Testis (tissue), 3 donors: Measurements from ENCODE around the gene NT5C1A. TPM values are rescaled to one million over a fixed set of nuclear protein-coding genes. Genes with fewer than 3 reads are reported as not detected.

Experiments used
- DNase-seq: peaks from one replicate; pipeline ENCODE4 v3.0.0-alpha.2; 2019
- H3K27ac ChIP-seq, 2 donors: fragments of 200-600 bp; sonication (generic); one replicate each; pipeline ENCODE4 v1.5.1; 2019
- H3K27me3 ChIP-seq: fragments of 200-600 bp; sonication (generic); one replicate; pipeline ENCODE4 v1.5.1; 2019
- H3K36me3 ChIP-seq: fragments of 200-600 bp; sonication (generic); one replicate; pipeline ENCODE4 v1.5.1; 2017; ENCODE audit warnings: low read depth; ENCODE audit errors: missing control alignments
- H3K4me1 ChIP-seq: fragments of 200-600 bp; sonication (generic); one replicate; pipeline ENCODE4 v1.5.1; 2019
- H3K4me3 ChIP-seq, 2 donors: fragments of 200-600 bp; sonication (generic); one replicate each; pipeline ENCODE4 v1.5.1; 2017 to 2019
- H3K9me3 ChIP-seq: fragments of 200-600 bp; sonication (generic); one replicate; pipeline ENCODE4 v1.5.1; 2017
- POLR2A ChIP-seq: fragments of 450-650 bp; IDR thresholded peaks from one replicate; pipeline ENCODE4 v1.6.1; 2017; ENCODE audit warnings: antibody characterized with exemption, mild to moderate bottlenecking, moderate library complexity
- WGBS, 2 donors: methylation state at CpG; one replicate each; pipeline ENCODE4 v1.1.5; 2018; 5-methylcytosine and 5-hydroxymethylcytosine counted together
- intact Hi-C: fragments of 100-400 bp; cut with DNase I; formaldehyde crosslinking; loops from one replicate; pipeline ENCODE4 v1.15.1; 2023; ENCODE audit warnings: low total_unique reads
- polyA plus RNA-seq: library from polyadenylated mRNA; stranded (reverse); fragments of 350-450 nt; fragmentation: Illumina TruSeq; extraction: RNeasy Lipid Tissue Mini Kit (QIAGEN cat#74804); gene quantifications from one replicate; pipeline ENCODE4 v1.2.3, GENCODE V29; 2014; ENCODE audit warnings: low read depth, low replicate concordance; ENCODE audit not compliant: insufficient read depth
- total RNA-seq, 2 donors: library from RNA; depleted of rRNA; stranded (reverse); fragments of >200 nt; gene quantifications; one replicate each; pipeline ENCODE4 v1.2.3, GENCODE V29; 2016
- TF ChIP-seq, protein P1 (sequence below), 3 experiments: fragments of 450-650 bp in 2 of 3; fragments of 200-600 bp in 1 of 3; sonication (generic) in 1 of 3; IDR thresholded peaks; one replicate each; pipeline ENCODE4 v1.5.1; 2016 to 2019; ENCODE audit warnings: antibody characterized with exemption in 3 of 3, mild to moderate bottlenecking in 2 of 3, moderate library complexity in 1 of 3

The NT5C1A gene
- total and polyA plus RNA-seq, 3 donors from 2014 or later: 1.0 to 3.2 (median 2.1) TPM

GRCh38 chr1:39683591-39684312, 11.8 kb upstream of the NT5C1A start:
- 40 to 47% methylated on average over 20 to 52 of the region's 62 CpGs for WGBS, 2 donors
- Histone ChIP-seq H3K27ac (no peak overlapping the region), H3K36me3 (no peaks in the 10 kb centered on the region), H3K9me3 (no peaks in the 10 kb centered on the region), H3K27me3 (no peaks in the 10 kb centered on the region), H3K4me1 (no peaks in the 10 kb centered on the region), H3K4me3 (peak overlapping the region in 1 of 2 donors; percentile 25)
- no peak for DNase-seq
- intact Hi-C loops: no loop called here
- TF ChIP-seq POLR2A: no peak
- TF ChIP-seq, protein P1, sequence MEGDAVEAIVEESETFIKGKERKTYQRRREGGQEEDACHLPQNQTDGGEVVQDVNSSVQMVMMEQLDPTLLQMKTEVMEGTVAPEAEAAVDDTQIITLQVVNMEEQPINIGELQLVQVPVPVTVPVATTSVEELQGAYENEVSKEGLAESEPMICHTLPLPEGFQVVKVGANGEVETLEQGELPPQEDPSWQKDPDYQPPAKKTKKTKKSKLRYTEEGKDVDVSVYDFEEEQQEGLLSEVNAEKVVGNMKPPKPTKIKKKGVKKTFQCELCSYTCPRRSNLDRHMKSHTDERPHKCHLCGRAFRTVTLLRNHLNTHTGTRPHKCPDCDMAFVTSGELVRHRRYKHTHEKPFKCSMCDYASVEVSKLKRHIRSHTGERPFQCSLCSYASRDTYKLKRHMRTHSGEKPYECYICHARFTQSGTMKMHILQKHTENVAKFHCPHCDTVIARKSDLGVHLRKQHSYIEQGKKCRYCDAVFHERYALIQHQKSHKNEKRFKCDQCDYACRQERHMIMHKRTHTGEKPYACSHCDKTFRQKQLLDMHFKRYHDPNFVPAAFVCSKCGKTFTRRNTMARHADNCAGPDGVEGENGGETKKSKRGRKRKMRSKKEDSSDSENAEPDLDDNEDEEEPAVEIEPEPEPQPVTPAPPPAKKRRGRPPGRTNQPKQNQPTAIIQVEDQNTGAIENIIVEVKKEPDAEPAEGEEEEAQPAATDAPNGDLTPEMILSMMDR (IDR thresholded peaks at IDR 0.05): no peak

DNA sequence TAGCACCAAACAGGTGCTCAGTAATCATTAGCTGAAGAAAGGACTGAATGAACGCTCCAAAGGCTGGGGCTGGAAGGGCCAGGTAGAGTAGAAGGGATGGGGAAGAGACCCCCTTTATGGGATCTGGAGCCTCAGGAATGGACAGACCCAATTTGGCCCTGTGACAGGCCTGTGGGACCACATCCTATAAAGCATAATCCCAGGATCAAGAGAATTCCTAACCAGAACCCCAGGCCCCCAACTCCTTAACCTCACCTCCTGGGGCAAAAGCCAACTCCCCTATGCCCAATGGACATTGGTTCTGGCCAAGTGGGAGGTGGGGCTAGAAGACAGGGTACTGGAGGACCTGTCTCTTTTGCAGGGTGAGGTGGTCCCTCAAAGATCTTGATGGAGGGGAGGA, 10.1 kb upstream of the NT5C1A start:
- DNase-seq: no peak
- Histone ChIP-seq H3K27me3 (no peaks in the 10 kb centered on the region), H3K4me3 (no peak overlapping the region), H3K36me3 (no peaks in the 10 kb centered on the region), H3K27ac (no peak overlapping the region), H3K4me1 (no peaks in the 10 kb centered on the region), H3K9me3 (no peaks in the 10 kb centered on the region)
- no peak for TF ChIP-seq POLR2A
- TF ChIP-seq, protein P1 (IDR thresholded peaks at IDR 0.05): no peak
- WGBS, 2 donors: 83 to 88% methylated on average over 1 of the region's 1 CpG
- intact Hi-C loops: no loop called here

GRCh38 chr1:39681294-39681693, 9.4 kb upstream of the NT5C1A start:
- no peaks in the 10 kb centered on the region for H3K36me3 ChIP-seq
- H3K27me3 ChIP-seq: no peaks in the 10 kb centered on the region
- H3K4me1 ChIP-seq: no peaks in the 10 kb centered on the region
- no peaks in the 10 kb centered on the region for H3K9me3 ChIP-seq
- no peak for DNase-seq
- intact Hi-C loops: no loop called here
- H3K27ac ChIP-seq: no peak overlapping the region
- TF ChIP-seq, protein P1 (IDR thresholded peaks at IDR 0.05): no peak
- TF ChIP-seq POLR2A: no peak
- H3K4me3 ChIP-seq: no peak overlapping the region
- WGBS, 2 donors: 69 to 85% methylated on average over 3 of the region's 3 CpGs

DNA sequence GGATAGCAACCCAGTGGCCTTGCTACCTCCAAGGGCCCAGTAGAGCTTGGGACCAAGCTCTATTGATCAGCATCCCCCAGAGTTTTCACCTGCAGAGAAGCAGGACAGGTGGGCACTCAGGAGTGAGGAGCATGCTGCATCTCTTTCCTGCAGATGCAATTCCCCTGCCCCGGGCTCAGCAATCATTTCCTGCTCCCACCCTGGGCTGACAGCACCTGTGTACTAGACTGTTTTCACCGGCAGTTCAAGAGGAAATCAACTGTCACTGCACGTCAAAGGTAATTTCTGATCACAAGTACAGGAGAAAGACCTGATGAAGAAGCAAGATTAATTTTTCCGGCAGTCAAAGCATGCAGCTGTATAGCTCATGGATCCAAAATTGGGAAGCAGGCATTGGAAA, 8.8 kb upstream of the NT5C1A start:
- no peaks in the 10 kb centered on the region for H3K27me3 ChIP-seq
- no peaks in the 10 kb centered on the region for H3K9me3 ChIP-seq
- TF ChIP-seq POLR2A: no peak
- TF ChIP-seq, protein P1 (IDR thresholded peaks at IDR 0.05): no peak
- H3K36me3 ChIP-seq: no peaks in the 10 kb centered on the region
- DNase-seq: no peak
- H3K27ac ChIP-seq: no peak overlapping the region
- no peaks in the 10 kb centered on the region for H3K4me1 ChIP-seq
- 84 to 94% methylated on average over 4 of the region's 4 CpGs for WGBS, 2 donors
- H3K4me3 ChIP-seq: no peak overlapping the region
- intact Hi-C loops: no loop called here

DNA sequence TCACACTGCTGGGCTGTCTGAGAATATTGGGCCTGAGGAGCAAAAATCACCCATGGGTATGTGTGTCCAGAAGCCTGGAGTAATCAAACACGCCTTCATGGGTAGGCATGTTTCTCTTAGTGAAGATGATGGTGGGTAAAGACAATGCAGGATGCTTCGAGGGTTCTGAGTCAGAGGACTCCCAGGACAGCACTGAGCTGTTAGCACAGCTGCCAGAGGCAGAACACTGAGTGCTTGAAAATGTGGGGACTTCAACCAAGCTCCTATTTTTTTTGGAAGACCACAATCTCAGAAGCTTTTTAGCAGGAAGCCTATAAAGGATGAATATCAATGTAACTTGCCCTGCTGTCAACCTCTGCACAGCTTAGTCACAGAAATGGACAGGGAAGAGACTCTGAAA, 7.9 kb upstream of the NT5C1A start:
- Histone ChIP-seq H3K36me3 (no peaks in the 10 kb centered on the region), H3K4me3 (no peak overlapping the region), H3K9me3 (no peaks in the 10 kb centered on the region), H3K27ac (no peak overlapping the region), H3K4me1 (no peaks in the 10 kb centered on the region), H3K27me3 (no peaks in the 10 kb centered on the region)
- DNase-seq: no peak
- intact Hi-C loops: no loop called here
- TF ChIP-seq POLR2A: no peak
- TF ChIP-seq, protein P1 (IDR thresholded peaks at IDR 0.05): no peak
- WGBS, 2 donors: 55 to 59% methylated on average over 2 of the region's 2 CpGs
